ENCODE data around the gene AP5B1. TPM values are rescaled to one million over a fixed set of nuclear protein-coding genes. Genes with fewer than 3 reads are reported as not detected.

AP5B1 gene
- total RNA-seq, 2 experiments from 2014 or later, result 12.9 to 25.6 TPM

DNA sequence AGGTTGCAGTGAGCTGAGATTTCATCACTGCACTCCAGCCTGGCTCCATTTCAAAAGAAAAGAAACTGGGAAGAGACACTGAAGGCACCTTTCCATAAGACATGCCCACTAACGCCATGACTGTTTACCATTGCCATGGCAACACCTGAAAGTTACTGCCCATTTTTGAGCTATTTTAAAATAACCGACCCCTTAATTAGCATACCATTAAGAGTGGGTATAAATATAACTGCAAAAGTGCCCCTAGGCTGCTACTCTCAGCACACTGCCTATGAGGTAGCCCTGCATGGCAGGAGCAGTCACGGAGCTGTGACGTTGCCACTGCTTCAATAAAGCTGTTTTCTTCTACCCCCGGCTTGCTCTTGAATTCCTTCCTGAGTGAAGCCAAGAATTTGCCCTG, 50.3 kb downstream of the AP5B1 start:
- BruUV-seq (replicated peaks), result no TSS peak
- no peak overlapping the region for H3K4me3 ChIP-seq (ENCODE audit: low read depth, low read length, poor library complexity, severe bottlenecking)
- TF ChIP-seq CTCF (conservative IDR thresholded peaks at IDR 0.05; ENCODE audit: low read length) (no peak), EZH2phosphoT487 (IDR thresholded peaks at IDR 0.05; ENCODE audit: borderline replicate concordance, low read depth, low read length) (no peak)
- no peaks in the 10 kb centered on the region for H4K20me1 ChIP-seq (ENCODE audit: insufficient read depth, low read length)
- no peaks in the 10 kb centered on the region for H3K36me3 ChIP-seq (ENCODE audit: insufficient read depth, low read length)
- no peak for DNase-seq (ENCODE audit: low spot score)
- H3K27ac ChIP-seq (ENCODE audit: low read depth, low read length, poor library complexity, severe bottlenecking), result no peak overlapping the region
- no peaks in the 10 kb centered on the region for H3K79me2 ChIP-seq (ENCODE audit: insufficient read depth, low read depth, low read length)
- intact Hi-C loops (cut with micrococcal nuclease; ENCODE audit: unreplicated experiment), result no loop called here
- no peak overlapping the region for H3K4me2 ChIP-seq (ENCODE audit: low read length)
- H3K4me1 ChIP-seq (ENCODE audit: insufficient read depth, low read length, poor library complexity, severe bottlenecking), result no peaks in the 10 kb centered on the region
- H2AFZ ChIP-seq (ENCODE audit: low read length), result no peak overlapping the region
- CTCF ChIA-PET (ENCODE audit: unreplicated experiment), result no interaction called here
- H3K9me2 ChIP-seq (ENCODE audit: insufficient read depth, low read length), result no peaks in the 10 kb centered on the region
- no peaks in the 10 kb centered on the region for H3K9me3 ChIP-seq (ENCODE audit: low read length)
- POLR2A ChIA-PET, result no interaction called here

GRCh38 chr11:65727865-65728264, 52.9 kb downstream of the AP5B1 start:
- H3K4me2 ChIP-seq (ENCODE audit: low read length), result no peak overlapping the region
- H2AFZ ChIP-seq (ENCODE audit: low read length), result no peak overlapping the region
- intact Hi-C loops (cut with micrococcal nuclease; ENCODE audit: unreplicated experiment), result no loop called here
- BruUV-seq (replicated peaks), result no TSS peak
- H3K4me1 ChIP-seq (ENCODE audit: insufficient read depth, low read length, poor library complexity, severe bottlenecking), result no peaks in the 10 kb centered on the region
- H3K9me2 ChIP-seq (ENCODE audit: insufficient read depth, low read length), result no peaks in the 10 kb centered on the region
- ChIA-PET POLR2A (interaction anchor here (0.6 kb wide), 1 partner anchor 47 kb away, joined by 3 read pairs; no protein-coding TSS in a partner anchor), CTCF (ENCODE audit: unreplicated experiment) (no interaction called here)
- TF ChIP-seq CTCF (conservative IDR thresholded peaks at IDR 0.05; ENCODE audit: low read length), result no peak
- no peak for TF ChIP-seq EZH2phosphoT487 (IDR thresholded peaks at IDR 0.05; ENCODE audit: borderline replicate concordance, low read depth, low read length)
- no peaks in the 10 kb centered on the region for H3K9me3 ChIP-seq (ENCODE audit: low read length)
- H3K36me3 ChIP-seq (ENCODE audit: insufficient read depth, low read length), result no peaks in the 10 kb centered on the region
- no peak overlapping the region for H3K4me3 ChIP-seq (ENCODE audit: low read depth, low read length, poor library complexity, severe bottlenecking)
- no peak for DNase-seq (ENCODE audit: low spot score)
- no peaks in the 10 kb centered on the region for H4K20me1 ChIP-seq (ENCODE audit: insufficient read depth, low read length)
- no peak overlapping the region for H3K27ac ChIP-seq (ENCODE audit: low read depth, low read length, poor library complexity, severe bottlenecking)
- H3K79me2 ChIP-seq (ENCODE audit: insufficient read depth, low read depth, low read length), result no peaks in the 10 kb centered on the region

DNA sequence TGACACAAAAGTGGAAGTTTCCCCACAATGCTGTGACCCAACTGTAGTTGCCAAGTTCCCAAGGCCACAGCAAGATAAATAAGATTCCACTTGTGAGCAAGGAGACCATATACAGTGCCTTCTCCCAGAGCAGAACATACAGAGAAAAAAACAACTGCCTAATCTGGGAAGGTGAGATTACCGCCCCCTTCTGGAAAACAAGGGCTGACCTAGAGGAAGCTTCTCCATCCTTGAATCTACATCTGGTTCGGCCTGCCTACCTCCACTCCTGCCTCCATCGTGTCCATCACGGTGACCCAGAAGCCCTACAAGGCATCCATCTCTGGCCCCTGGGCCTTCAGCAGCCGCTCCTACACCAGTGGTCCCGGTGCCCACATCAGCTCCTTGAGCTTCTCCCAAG, 54.1 kb downstream of the AP5B1 start:
- H2AFZ ChIP-seq (ENCODE audit: low read length), result no peak overlapping the region
- intact Hi-C loops (cut with micrococcal nuclease; ENCODE audit: unreplicated experiment), result no loop called here

More for the DNA sequence above, 54.1 kb downstream of the AP5B1 start:
- no TSS peak for BruUV-seq (replicated peaks)
- no peak for DNase-seq (ENCODE audit: low spot score)
- CTCF ChIA-PET (ENCODE audit: unreplicated experiment), result no interaction called here
- H3K9me3 ChIP-seq (ENCODE audit: low read length), result no peaks in the 10 kb centered on the region
- TF ChIP-seq CTCF (conservative IDR thresholded peaks at IDR 0.05; ENCODE audit: low read length) (peak; percentile 60), EZH2phosphoT487 (IDR thresholded peaks at IDR 0.05; ENCODE audit: borderline replicate concordance, low read depth, low read length) (no peak)
- POLR2A ChIA-PET, result interaction anchor here (0.6 kb wide), 1 partner anchor 989 kb away, joined by 3 read pairs; no protein-coding TSS in a partner anchor
- H3K4me2 ChIP-seq (ENCODE audit: low read length), result no peak overlapping the region
- no peak overlapping the region for H3K27ac ChIP-seq (ENCODE audit: low read depth, low read length, poor library complexity, severe bottlenecking)
- no peak overlapping the region for H3K4me3 ChIP-seq (ENCODE audit: low read depth, low read length, poor library complexity, severe bottlenecking)
- H3K9me2 ChIP-seq (ENCODE audit: insufficient read depth, low read length), result no peaks in the 10 kb centered on the region
- no peaks in the 10 kb centered on the region for H3K4me1 ChIP-seq (ENCODE audit: insufficient read depth, low read length, poor library complexity, severe bottlenecking)
- no peaks in the 10 kb centered on the region for H3K36me3 ChIP-seq (ENCODE audit: insufficient read depth, low read length)
- H3K79me2 ChIP-seq (ENCODE audit: insufficient read depth, low read depth, low read length), result no peaks in the 10 kb centered on the region
- no peaks in the 10 kb centered on the region for H4K20me1 ChIP-seq (ENCODE audit: insufficient read depth, low read length)

Other genes with a start within 250 kb of the AP5B1 start
- gene LTBP3, start 222.6 kb downstream of the AP5B1 start, total RNA-seq (2014; rRNA removed; shearing (Covaris generic)), result 11.2 and 17.4 TPM in 2 replicates
- 10.0 and 13.8 TPM in 2 replicates for gene LTBP3, start 222.6 kb downstream of the AP5B1 start, total RNA-seq (2022)
- gene ZNRD2, start 210.5 kb downstream of the AP5B1 start, total RNA-seq (2014; rRNA removed; shearing (Covaris generic)), result 37.7 and 60.4 TPM in 2 replicates
- 35.9 and 43.4 TPM in 2 replicates for gene ZNRD2, start 210.5 kb downstream of the AP5B1 start, total RNA-seq (2022)
- 16.1 and 26.4 TPM in 2 replicates for gene FAM89B, start 208.4 kb downstream of the AP5B1 start, total RNA-seq (2014; rRNA removed; shearing (Covaris generic))
- 17.9 and 25.3 TPM in 2 replicates for gene FAM89B, start 208.4 kb downstream of the AP5B1 start, total RNA-seq (2022)
- 59.6 and 59.7 TPM in 2 replicates for gene EHBP1L1, start 204.9 kb downstream of the AP5B1 start, total RNA-seq (2014; rRNA removed; shearing (Covaris generic))
- 71.6 and 80.3 TPM in 2 replicates for gene EHBP1L1, start 204.9 kb downstream of the AP5B1 start, total RNA-seq (2022)
- gene KCNK7, start 185.2 kb downstream of the AP5B1 start, total RNA-seq (2014; rRNA removed; shearing (Covaris generic)), result 1.4 TPM in 1 of 2 replicates, not detected in the other
- gene KCNK7, start 185.2 kb downstream of the AP5B1 start, total RNA-seq (2022), result 0.68 and 1.6 TPM in 2 replicates
- 32.0 and 33.4 TPM in 2 replicates for gene MAP3K11, start 166.8 kb downstream of the AP5B1 start, total RNA-seq (2014; rRNA removed; shearing (Covaris generic))
- 50.6 and 53.2 TPM in 2 replicates for gene MAP3K11, start 166.8 kb downstream of the AP5B1 start, total RNA-seq (2022)
- 29.9 and 36.2 TPM in 2 replicates for gene PCNX3, start 165.2 kb downstream of the AP5B1 start, total RNA-seq (2014; rRNA removed; shearing (Covaris generic))
- gene PCNX3, start 165.2 kb downstream of the AP5B1 start, total RNA-seq (2022), result 66.7 and 70.7 TPM in 2 replicates
- gene SIPA1, start 142.9 kb downstream of the AP5B1 start, total RNA-seq (2014; rRNA removed; shearing (Covaris generic)), result 57.6 and 95.4 TPM in 2 replicates
- gene SIPA1, start 142.9 kb downstream of the AP5B1 start, total RNA-seq (2022), result 156 and 160 TPM in 2 replicates
- 40.4 and 48.0 TPM in 2 replicates for gene RELA, start 118.1 kb downstream of the AP5B1 start, total RNA-seq (2014; rRNA removed; shearing (Covaris generic))
- 78.9 and 82.5 TPM in 2 replicates for gene RELA, start 118.1 kb downstream of the AP5B1 start, total RNA-seq (2022)
- gene KAT5, start 68.7 kb downstream of the AP5B1 start, total RNA-seq (2014; rRNA removed; shearing (Covaris generic)), result 87.9 and 97.1 TPM in 2 replicates
- gene KAT5, start 68.7 kb downstream of the AP5B1 start, total RNA-seq (2022), result 79.9 and 82.1 TPM in 2 replicates
- gene RNASEH2C, start 60.2 kb downstream of the AP5B1 start, total RNA-seq (2014; rRNA removed; shearing (Covaris generic)), result 92.7 and 99.1 TPM in 2 replicates
- gene RNASEH2C, start 60.2 kb downstream of the AP5B1 start, total RNA-seq (2022), result 79.1 and 100 TPM in 2 replicates
- gene OVOL1, start 6.1 kb upstream of the AP5B1 start, total RNA-seq (2014; rRNA removed; shearing (Covaris generic)), result 0.15 TPM in 1 of 2 replicates, not detected in the other
- not detected in 2 replicates for gene OVOL1, start 6.1 kb upstream of the AP5B1 start, total RNA-seq (2022)
- gene SNX32, start 53.0 kb upstream of the AP5B1 start, total RNA-seq (2014; rRNA removed; shearing (Covaris generic)), result not detected in 2 replicates
- gene SNX32, start 53.0 kb upstream of the AP5B1 start, total RNA-seq (2022), result not detected in 2 replicates
- 1,019 and 1,146 TPM in 2 replicates for gene CFL1, start 77.2 kb upstream of the AP5B1 start, total RNA-seq (2014; rRNA removed; shearing (Covaris generic))
- 1,064 and 1,119 TPM in 2 replicates for gene CFL1, start 77.2 kb upstream of the AP5B1 start, total RNA-seq (2022)
- gene MUS81, start 79.5 kb upstream of the AP5B1 start, total RNA-seq (2014; rRNA removed; shearing (Covaris generic)), result 110 and 130 TPM in 2 replicates
- gene MUS81, start 79.5 kb upstream of the AP5B1 start, total RNA-seq (2022), result 94.2 and 102 TPM in 2 replicates
- 6.1 and 7.2 TPM in 2 replicates for gene EFEMP2, start 91.8 kb upstream of the AP5B1 start, total RNA-seq (2014; rRNA removed; shearing (Covaris generic))
- gene EFEMP2, start 91.8 kb upstream of the AP5B1 start, total RNA-seq (2022), result 7.6 and 8.9 TPM in 2 replicates
- gene CTSW, start 98.9 kb upstream of the AP5B1 start, total RNA-seq (2014; rRNA removed; shearing (Covaris generic)), result not detected in 2 replicates
- not detected in 2 replicates for gene CTSW, start 98.9 kb upstream of the AP5B1 start, total RNA-seq (2022)
- gene FIBP, start 107.5 kb upstream of the AP5B1 start, total RNA-seq (2014; rRNA removed; shearing (Covaris generic)), result 133 and 184 TPM in 2 replicates
- gene FIBP, start 107.5 kb upstream of the AP5B1 start, total RNA-seq (2022), result 89.4 and 97.3 TPM in 2 replicates
- gene CCDC85B, start 109.7 kb upstream of the AP5B1 start, total RNA-seq (2014; rRNA removed; shearing (Covaris generic)), result 72.7 and 76.7 TPM in 2 replicates
- gene CCDC85B, start 109.7 kb upstream of the AP5B1 start, total RNA-seq (2022), result 49.0 and 64.1 TPM in 2 replicates
- 0.88 TPM in 1 of 2 replicates, not detected in the other for gene FOSL1, start 119.4 kb upstream of the AP5B1 start, total RNA-seq (2014; rRNA removed; shearing (Covaris generic))
- 0.52 TPM in 1 of 2 replicates, not detected in the other for gene FOSL1, start 119.4 kb upstream of the AP5B1 start, total RNA-seq (2022)
- gene C11orf68, start 138.1 kb upstream of the AP5B1 start, total RNA-seq (2014; rRNA removed; shearing (Covaris generic)), result 10.7 and 11.7 TPM in 2 replicates
- gene C11orf68, start 138.1 kb upstream of the AP5B1 start, total RNA-seq (2022), result 26.2 and 28.1 TPM in 2 replicates
- 93.2 and 110 TPM in 2 replicates for gene DRAP1, start 138.4 kb upstream of the AP5B1 start, total RNA-seq (2014; rRNA removed; shearing (Covaris generic))
- 68.2 and 81.2 TPM in 2 replicates for gene DRAP1, start 138.4 kb upstream of the AP5B1 start, total RNA-seq (2022)
- gene TSGA10IP, start 164.5 kb upstream of the AP5B1 start, total RNA-seq (2014; rRNA removed; shearing (Covaris generic)), result not detected in 2 replicates
- gene TSGA10IP, start 164.5 kb upstream of the AP5B1 start, total RNA-seq (2022), result not detected in 2 replicates
- 50.4 and 93.8 TPM in 2 replicates for gene SART1, start 180.8 kb upstream of the AP5B1 start, total RNA-seq (2014; rRNA removed; shearing (Covaris generic))
- 55.5 and 57.8 TPM in 2 replicates for gene SART1, start 180.8 kb upstream of the AP5B1 start, total RNA-seq (2022)
- 51.1 and 65.9 TPM in 2 replicates for gene EIF1AD, start 221.2 kb upstream of the AP5B1 start, total RNA-seq (2014; rRNA removed; shearing (Covaris generic))
- 55.5 and 63.2 TPM in 2 replicates for gene EIF1AD, start 221.2 kb upstream of the AP5B1 start, total RNA-seq (2022)
- gene BANF1, start 221.5 kb upstream of the AP5B1 start, total RNA-seq (2014; rRNA removed; shearing (Covaris generic)), result 70.6 and 82.2 TPM in 2 replicates
- 317 and 327 TPM in 2 replicates for gene BANF1, start 221.5 kb upstream of the AP5B1 start, total RNA-seq (2022)
- gene CST6, start 231.0 kb upstream of the AP5B1 start, total RNA-seq (2014; rRNA removed; shearing (Covaris generic)), result not detected in 2 replicates
- not detected in 2 replicates for gene CST6, start 231.0 kb upstream of the AP5B1 start, total RNA-seq (2022)
- not detected in 2 replicates for gene CATSPER1, start 245.5 kb upstream of the AP5B1 start, total RNA-seq (2014; rRNA removed; shearing (Covaris generic))
- not detected in 2 replicates for gene CATSPER1, start 245.5 kb upstream of the AP5B1 start, total RNA-seq (2022)